ENCODE data around the gene MAP3K13. TPM values are rescaled to one million over a fixed set of nuclear protein-coding genes. Genes with fewer than 3 reads are reported as not detected.
"Not testable (repeated sequence)": the region's sequence is repeated elsewhere in the genome, so short reads cannot be mapped to it uniquely, and the experiment has no call there.

MAP3K13 gene
- polyA plus RNA-seq, 1 donor (not counting 4 experiments of a cell fraction or from before 2014, with no cell fraction given) = 23.0 TPM

DNA sequence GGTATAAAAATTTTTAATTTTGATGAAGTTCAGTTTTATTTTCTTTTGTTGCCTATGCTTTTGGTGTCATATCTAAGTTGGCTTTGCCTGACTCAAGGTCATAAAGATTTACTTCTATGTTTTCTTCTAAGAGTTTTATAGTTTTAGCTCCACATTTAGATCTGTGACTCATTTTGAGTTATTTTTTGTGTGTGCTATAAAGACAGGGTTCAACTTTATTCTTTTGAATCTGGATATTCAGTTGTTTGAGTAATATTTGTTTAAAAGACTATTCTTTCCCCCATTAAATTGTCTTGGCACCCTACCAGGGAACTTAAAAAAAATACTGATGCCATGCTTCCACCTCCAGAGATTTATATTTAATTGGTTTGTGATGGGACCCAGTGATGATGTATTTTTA, 4.0 kb downstream of the MAP3K13 start:
- H3K36me3 ChIP-seq (ENCODE audit: control insufficient read depth in 2 of 2, extremely low read depth in 1 of 2, insufficient read depth in 2 of 2, low read length in 2 of 2) = no peaks in the 10 kb centered on the region
- DNase-seq (ENCODE audit: low read depth, low spot score) (no peak), FAIRE-seq (no peak)
- no peak overlapping the region for H3K9ac ChIP-seq (ENCODE audit: control insufficient read depth, extremely low read depth, insufficient read depth, low read length)
- no peak overlapping the region for H3K4me3 ChIP-seq (ENCODE audit: control insufficient read depth in 2 of 3, extremely low read depth in 1 of 3, insufficient read depth in 2 of 3, low read depth in 1 of 3, low read length in 3 of 3)
- no peaks in the 10 kb centered on the region for H3K9me1 ChIP-seq (ENCODE audit: control insufficient read depth, extremely low read depth, insufficient read depth, low read length)
- peaks cover 10% of the 10 kb centered on the region for H3K4me1 ChIP-seq (ENCODE audit: control insufficient read depth, extremely low read depth, insufficient read depth, low read length)
- H4K20me1 ChIP-seq (ENCODE audit: control insufficient read depth, extremely low read depth, insufficient read depth, low read length) = no peaks in the 10 kb centered on the region
- no peak overlapping the region for H2AFZ ChIP-seq (ENCODE audit: control insufficient read depth, low read length)
- H3K79me2 ChIP-seq (ENCODE audit: control insufficient read depth, insufficient read depth, low read length) = no peaks in the 10 kb centered on the region
- H3K9me3 ChIP-seq (ENCODE audit: control insufficient read depth, low read depth, low read length) = no peaks in the 10 kb centered on the region
- H3K27me3 ChIP-seq (ENCODE audit: control insufficient read depth, extremely low read depth, insufficient read depth, low read length) = no peaks in the 10 kb centered on the region
- H3K4me2 ChIP-seq (ENCODE audit: control insufficient read depth, extremely low read depth, insufficient read depth, low read depth, low read length) = no peak overlapping the region
- TF ChIP-seq EZH2 (IDR thresholded peaks at IDR 0.05; ENCODE audit: low read length) = no peak
- TF ChIP-seq, protein P1, sequence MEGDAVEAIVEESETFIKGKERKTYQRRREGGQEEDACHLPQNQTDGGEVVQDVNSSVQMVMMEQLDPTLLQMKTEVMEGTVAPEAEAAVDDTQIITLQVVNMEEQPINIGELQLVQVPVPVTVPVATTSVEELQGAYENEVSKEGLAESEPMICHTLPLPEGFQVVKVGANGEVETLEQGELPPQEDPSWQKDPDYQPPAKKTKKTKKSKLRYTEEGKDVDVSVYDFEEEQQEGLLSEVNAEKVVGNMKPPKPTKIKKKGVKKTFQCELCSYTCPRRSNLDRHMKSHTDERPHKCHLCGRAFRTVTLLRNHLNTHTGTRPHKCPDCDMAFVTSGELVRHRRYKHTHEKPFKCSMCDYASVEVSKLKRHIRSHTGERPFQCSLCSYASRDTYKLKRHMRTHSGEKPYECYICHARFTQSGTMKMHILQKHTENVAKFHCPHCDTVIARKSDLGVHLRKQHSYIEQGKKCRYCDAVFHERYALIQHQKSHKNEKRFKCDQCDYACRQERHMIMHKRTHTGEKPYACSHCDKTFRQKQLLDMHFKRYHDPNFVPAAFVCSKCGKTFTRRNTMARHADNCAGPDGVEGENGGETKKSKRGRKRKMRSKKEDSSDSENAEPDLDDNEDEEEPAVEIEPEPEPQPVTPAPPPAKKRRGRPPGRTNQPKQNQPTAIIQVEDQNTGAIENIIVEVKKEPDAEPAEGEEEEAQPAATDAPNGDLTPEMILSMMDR (optimal IDR thresholded peaks at IDR 0.05 in 1 of 3, IDR thresholded peaks at IDR 0.05 in 1 of 3, conservative IDR thresholded peaks at IDR 0.05 in 1 of 3; ENCODE audit: extremely low read depth in 1 of 3, insufficient read depth in 2 of 3, low read length in 3 of 3) = no peak
- dilution Hi-C loops (cut with MboI; ENCODE audit: extremely low pct_ligation_motif_present, low sequenced_read_pairs) = no loop called here
- H3K27ac ChIP-seq (ENCODE audit: control insufficient read depth, insufficient read depth, low read length) = no peak overlapping the region

- H2AFZ ChIP-seq (ENCODE audit: control insufficient read depth, low read length); H3K27ac ChIP-seq (ENCODE audit: control insufficient read depth, insufficient read depth, low read length); H3K9ac ChIP-seq (ENCODE audit: control insufficient read depth, extremely low read depth, insufficient read depth, low read length); H4K20me1 ChIP-seq (ENCODE audit: control insufficient read depth, extremely low read depth, insufficient read depth, low read length); FAIRE-seq; H3K9me1 ChIP-seq (ENCODE audit: control insufficient read depth, extremely low read depth, insufficient read depth, low read length); H3K4me2 ChIP-seq (ENCODE audit: control insufficient read depth, extremely low read depth, insufficient read depth, low read depth, low read length); H3K79me2 ChIP-seq (ENCODE audit: control insufficient read depth, insufficient read depth, low read length); dilution Hi-C loops (cut with MboI; ENCODE audit: extremely low pct_ligation_motif_present, low sequenced_read_pairs); H3K36me3 ChIP-seq (ENCODE audit: control insufficient read depth in 2 of 2, extremely low read depth in 1 of 2, insufficient read depth in 2 of 2, low read length in 2 of 2); H3K4me3 ChIP-seq (ENCODE audit: control insufficient read depth in 2 of 3, extremely low read depth in 1 of 3, insufficient read depth in 2 of 3, low read depth in 1 of 3, low read length in 3 of 3); H3K9me3 ChIP-seq (ENCODE audit: control insufficient read depth, low read depth, low read length); DNase-seq (ENCODE audit: low read depth, low spot score); H3K4me1 ChIP-seq (ENCODE audit: control insufficient read depth, extremely low read depth, insufficient read depth, low read length); H3K27me3 ChIP-seq (ENCODE audit: control insufficient read depth, extremely low read depth, insufficient read depth, low read length): not testable (repeated sequence)
Measured at GRCh38 chr3:185370349-185370748, 7.4 kb downstream of the MAP3K13 start.

DNA sequence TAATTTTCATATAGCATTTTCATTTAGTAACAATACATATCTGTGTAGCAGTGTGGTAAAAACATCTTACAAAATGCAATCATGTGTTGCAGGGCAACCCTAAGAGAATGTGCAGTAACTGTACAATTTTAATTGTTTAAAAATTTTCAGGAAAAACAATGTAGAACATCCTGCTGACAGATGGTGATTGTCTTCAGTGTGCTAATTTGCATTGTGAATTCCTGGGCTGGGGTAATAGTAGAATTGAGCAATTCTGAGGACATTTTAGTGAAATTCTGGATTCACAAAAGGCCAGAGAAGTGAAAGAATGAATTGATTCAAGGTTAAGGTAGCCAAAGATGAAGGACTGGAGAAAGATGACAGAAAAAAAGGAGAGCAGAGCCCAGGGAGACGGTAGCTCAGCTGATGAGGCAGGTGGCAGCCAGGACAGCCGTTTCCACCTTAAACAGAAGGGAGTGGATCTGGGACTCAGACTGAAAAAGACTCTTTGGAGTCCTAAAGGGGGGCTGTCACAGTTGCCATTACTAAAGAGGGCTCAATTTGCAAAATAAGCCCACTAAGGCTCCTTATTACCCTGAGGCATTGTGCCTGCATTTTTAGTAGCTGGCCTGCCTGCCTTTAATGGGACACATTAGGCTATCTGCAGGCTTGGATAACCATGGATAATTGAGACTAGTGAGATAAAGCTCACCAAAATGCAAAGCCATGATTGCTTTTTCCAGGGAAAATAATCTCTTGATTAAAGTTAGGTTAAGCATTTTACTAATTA, 8.6 kb downstream of the MAP3K13 start:
- Histone ChIP-seq H3K9me3 (ENCODE audit: control insufficient read depth, low read depth, low read length) (no peaks in the 10 kb centered on the region), H3K4me2 (ENCODE audit: control insufficient read depth, extremely low read depth, insufficient read depth, low read depth, low read length) (no peak overlapping the region), H3K9ac (ENCODE audit: control insufficient read depth, extremely low read depth, insufficient read depth, low read length) (no peak overlapping the region), H3K9me1 (ENCODE audit: control insufficient read depth, extremely low read depth, insufficient read depth, low read length) (no peaks in the 10 kb centered on the region), H3K4me3 (ENCODE audit: control insufficient read depth in 2 of 3, extremely low read depth in 1 of 3, insufficient read depth in 2 of 3, low read depth in 1 of 3, low read length in 3 of 3) (no peak overlapping the region), H4K20me1 (ENCODE audit: control insufficient read depth, extremely low read depth, insufficient read depth, low read length) (no peaks in the 10 kb centered on the region), H3K4me1 (ENCODE audit: control insufficient read depth, extremely low read depth, insufficient read depth, low read length) (no peaks in the 10 kb centered on the region), H3K36me3 (ENCODE audit: control insufficient read depth in 2 of 2, extremely low read depth in 1 of 2, insufficient read depth in 2 of 2, low read length in 2 of 2) (no peaks in the 10 kb centered on the region), H3K27ac (ENCODE audit: control insufficient read depth, insufficient read depth, low read length) (no peak overlapping the region), H3K79me2 (ENCODE audit: control insufficient read depth, insufficient read depth, low read length) (no peaks in the 10 kb centered on the region), H3K27me3 (ENCODE audit: control insufficient read depth, extremely low read depth, insufficient read depth, low read length) (no peaks in the 10 kb centered on the region), H2AFZ (ENCODE audit: control insufficient read depth, low read length) (no peak overlapping the region)
- DNase-seq (ENCODE audit: low read depth, low spot score) = no peak
- no peak for FAIRE-seq
- dilution Hi-C loops (cut with MboI; ENCODE audit: extremely low pct_ligation_motif_present, low sequenced_read_pairs) = no loop called here
- no peak for TF ChIP-seq EZH2 (IDR thresholded peaks at IDR 0.05; ENCODE audit: low read length)
- TF ChIP-seq, protein P1 (optimal IDR thresholded peaks at IDR 0.05 in 1 of 3, IDR thresholded peaks at IDR 0.05 in 1 of 3, conservative IDR thresholded peaks at IDR 0.05 in 1 of 3; ENCODE audit: extremely low read depth in 1 of 3, insufficient read depth in 2 of 3, low read length in 3 of 3) = no peak
